Measurements from ENCODE around the gene RGS10.

The RGS10 gene

DNA sequence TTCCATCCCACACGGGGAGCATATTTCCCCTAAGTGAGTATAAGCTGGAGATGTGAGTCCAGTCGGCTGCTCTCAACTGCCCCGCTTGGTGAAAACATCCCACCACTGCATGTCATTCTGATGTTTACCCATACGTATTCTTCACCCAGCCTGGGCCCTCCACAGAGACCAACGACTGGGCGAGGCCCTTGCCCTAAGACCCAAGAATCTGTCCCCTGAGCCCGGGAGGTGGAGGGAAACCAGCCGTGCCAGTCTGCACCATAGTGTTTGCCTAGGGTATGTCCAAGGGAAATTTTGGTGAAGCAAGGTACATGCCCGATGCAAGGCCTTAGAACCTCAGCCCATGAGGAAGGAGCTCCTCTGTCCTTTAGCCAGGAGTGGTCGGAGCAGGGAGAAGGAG, 67.9 kb downstream of the RGS10 start:
- in situ Hi-C loops (cut with MboI; ENCODE audit: low pct_unique_long_range_greater_than_20kb, low sequenced_read_pairs, unreplicated experiment) = no loop called here
- no peak for DNase-seq (ENCODE audit: low spot score)
- TF ChIP-seq, protein P1, sequence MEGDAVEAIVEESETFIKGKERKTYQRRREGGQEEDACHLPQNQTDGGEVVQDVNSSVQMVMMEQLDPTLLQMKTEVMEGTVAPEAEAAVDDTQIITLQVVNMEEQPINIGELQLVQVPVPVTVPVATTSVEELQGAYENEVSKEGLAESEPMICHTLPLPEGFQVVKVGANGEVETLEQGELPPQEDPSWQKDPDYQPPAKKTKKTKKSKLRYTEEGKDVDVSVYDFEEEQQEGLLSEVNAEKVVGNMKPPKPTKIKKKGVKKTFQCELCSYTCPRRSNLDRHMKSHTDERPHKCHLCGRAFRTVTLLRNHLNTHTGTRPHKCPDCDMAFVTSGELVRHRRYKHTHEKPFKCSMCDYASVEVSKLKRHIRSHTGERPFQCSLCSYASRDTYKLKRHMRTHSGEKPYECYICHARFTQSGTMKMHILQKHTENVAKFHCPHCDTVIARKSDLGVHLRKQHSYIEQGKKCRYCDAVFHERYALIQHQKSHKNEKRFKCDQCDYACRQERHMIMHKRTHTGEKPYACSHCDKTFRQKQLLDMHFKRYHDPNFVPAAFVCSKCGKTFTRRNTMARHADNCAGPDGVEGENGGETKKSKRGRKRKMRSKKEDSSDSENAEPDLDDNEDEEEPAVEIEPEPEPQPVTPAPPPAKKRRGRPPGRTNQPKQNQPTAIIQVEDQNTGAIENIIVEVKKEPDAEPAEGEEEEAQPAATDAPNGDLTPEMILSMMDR (IDR thresholded peaks at IDR 0.05; ENCODE audit: extremely low read depth, insufficient read depth, missing control alignments) = no peak

- TF ChIP-seq, protein P1 (IDR thresholded peaks at IDR 0.05; ENCODE audit: extremely low read depth, insufficient read depth, missing control alignments) = no peak
- no peak for DNase-seq (ENCODE audit: low spot score)
- in situ Hi-C loops (cut with MboI; ENCODE audit: low pct_unique_long_range_greater_than_20kb, low sequenced_read_pairs, unreplicated experiment) = no loop called here
These were observed 68.7 kb downstream of the RGS10 start for GRCh38 chr10:119473771-119474170.

- in situ Hi-C loops (cut with MboI; ENCODE audit: low pct_unique_long_range_greater_than_20kb, low sequenced_read_pairs, unreplicated experiment) = no loop called here
- DNase-seq (ENCODE audit: low spot score) = no peak
- TF ChIP-seq, protein P1 (IDR thresholded peaks at IDR 0.05; ENCODE audit: extremely low read depth, insufficient read depth, missing control alignments) = no peak
These were observed 71.4 kb downstream of the RGS10 start for GRCh38 chr10:119470920-119471702.

DNA sequence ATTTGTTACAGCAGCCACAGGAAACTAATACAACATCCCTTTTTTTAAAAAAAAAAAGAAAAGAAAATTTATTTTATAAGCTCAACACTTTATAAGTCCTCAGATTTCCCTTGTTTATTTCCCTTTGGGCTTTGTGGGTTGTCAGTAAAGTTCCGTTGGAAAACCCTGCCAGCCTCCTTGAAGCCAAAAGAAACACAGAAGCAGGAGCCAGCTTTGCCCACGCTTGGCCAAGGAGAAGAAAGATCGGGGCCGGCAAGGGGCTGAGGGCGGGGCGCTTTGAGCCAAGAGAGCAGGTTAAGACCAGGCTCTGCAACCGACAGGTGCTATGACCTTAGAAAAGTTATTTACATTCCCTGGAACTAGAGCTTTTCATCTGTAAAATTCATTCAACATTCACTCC, 72.7 kb downstream of the RGS10 start:
- no peak for DNase-seq (ENCODE audit: low spot score)
- in situ Hi-C loops (cut with MboI; ENCODE audit: low pct_unique_long_range_greater_than_20kb, low sequenced_read_pairs, unreplicated experiment) = no loop called here
- TF ChIP-seq, protein P1 (IDR thresholded peaks at IDR 0.05; ENCODE audit: extremely low read depth, insufficient read depth, missing control alignments) = no peak

- in situ Hi-C loops (cut with MboI; ENCODE audit: low pct_unique_long_range_greater_than_20kb, low sequenced_read_pairs, unreplicated experiment) = no loop called here
- DNase-seq (ENCODE audit: low spot score) = no peak
- TF ChIP-seq, protein P1 (IDR thresholded peaks at IDR 0.05; ENCODE audit: extremely low read depth, insufficient read depth, missing control alignments) = no peak
These were observed 73.2 kb downstream of the RGS10 start for GRCh38 chr10:119469325-119469707.

- TF ChIP-seq, protein P1 (IDR thresholded peaks at IDR 0.05; ENCODE audit: extremely low read depth, insufficient read depth, missing control alignments) = no peak
- in situ Hi-C loops (cut with MboI; ENCODE audit: low pct_unique_long_range_greater_than_20kb, low sequenced_read_pairs, unreplicated experiment) = no loop called here
- no peak for DNase-seq (ENCODE audit: low spot score)
These were observed 73.8 kb downstream of the RGS10 start for GRCh38 chr10:119468542-119469324.

Data from GM13977 (cell line).